Renal pelvis (tissue), 12 donors: Measurements from ENCODE around the gene SLIRP. TPM values are rescaled to one million over a fixed set of nuclear protein-coding genes. Genes with fewer than 3 reads are reported as not detected.
"Not testable (repeated sequence)": the region's sequence is repeated elsewhere in the genome, so short reads cannot be mapped to it uniquely, and the experiment has no call there.

ENCODE experiments used
- DNase-seq: peaks from one replicate; pipeline ENCODE4 v3.0.0-alpha.2; 2013
- long read RNA-seq, 16 experiments: transcript quantifications; one replicate each; lab custom pipeline, GENCODE V29; 2026
- polyA plus RNA-seq, 3 donors: library from polyadenylated mRNA; unstranded; fragments of 120-200 nt; gene quantifications; one replicate each; pipeline ENCODE4 v1.2.1, GENCODE V29; 2013; ENCODE audit not compliant: insufficient read length in 3 of 3

SLIRP gene
- polyA plus RNA-seq = 100 to 1,000 TPM; 102 to 108 (median 102) TPM
- long read RNA-seq, donor 1, transcript SLIRP-209 (4 exons, 408 nt) = major isoform, 136 of 152 reads
- long read RNA-seq, donor 1, partial matches to known transcripts = 0 of 152 reads
- long read RNA-seq, donor 1, other reads (novel, unspliced or antisense) = 6 of 152 reads
- long read RNA-seq, donor 2, transcript SLIRP-209 (4 exons, 408 nt) = major isoform, 156 of 254 reads
- long read RNA-seq, donor 2, partial matches to known transcripts = 65 of 254 reads
- long read RNA-seq, donor 2, other reads (novel, unspliced or antisense) = 22 of 254 reads
- long read RNA-seq, donor 3, transcript SLIRP-201 (4 exons, 394 nt) = minor isoform, 6 of 214 reads
- long read RNA-seq, donor 3, transcript SLIRP-209 (4 exons, 408 nt) = major isoform, 120 of 214 reads
- long read RNA-seq, donor 3, partial matches to known transcripts = 66 of 214 reads
- long read RNA-seq, donor 3, other reads (novel, unspliced or antisense) = 17 of 214 reads
- long read RNA-seq, donor 4, transcript SLIRP-201 (4 exons, 394 nt) = minor isoform, 6 of 216 reads
- long read RNA-seq, donor 4, transcript SLIRP-209 (4 exons, 408 nt) = major isoform, 181 of 216 reads
- long read RNA-seq, donor 4, transcript SLIRP-207 (3 exons, 729 nt) = minor isoform, 8 of 216 reads
- long read RNA-seq, donor 4, partial matches to known transcripts = 5 of 216 reads
- long read RNA-seq, donor 4, other reads (novel, unspliced or antisense) = 5 of 216 reads
- long read RNA-seq, donor 5, transcript SLIRP-209 (4 exons, 408 nt) = major isoform, 112 of 152 reads
- long read RNA-seq, donor 5, partial matches to known transcripts = 31 of 152 reads
- long read RNA-seq, donor 5, other reads (novel, unspliced or antisense) = 0 of 152 reads
- long read RNA-seq, donor 6, transcript SLIRP-209 (4 exons, 408 nt) = major isoform, 111 of 227 reads
- long read RNA-seq, donor 6, partial matches to known transcripts = 95 of 227 reads
- long read RNA-seq, donor 6, other reads (novel, unspliced or antisense) = 14 of 227 reads
- long read RNA-seq, donor 7, transcript SLIRP-209 (4 exons, 408 nt) = major isoform, 182 of 206 reads
- long read RNA-seq, donor 7, partial matches to known transcripts = 12 of 206 reads
- long read RNA-seq, donor 7, other reads (novel, unspliced or antisense) = 0 of 206 reads
- long read RNA-seq, donor 8, transcript SLIRP-209 (4 exons, 408 nt) = major isoform, 60 of 93 reads
- long read RNA-seq, donor 8, partial matches to known transcripts = 26 of 93 reads
- long read RNA-seq, donor 8, other reads (novel, unspliced or antisense) = 0 of 93 reads
- long read RNA-seq, donor 9, transcript SLIRP-209 (4 exons, 408 nt) = major isoform, 158 of 171 reads
- long read RNA-seq, donor 9, partial matches to known transcripts = 0 of 171 reads
- long read RNA-seq, donor 9, other reads (novel, unspliced or antisense) = 0 of 171 reads
- long read RNA-seq, donor 10, transcript SLIRP-209 (4 exons, 408 nt) = major isoform, 122 of 211 reads
- long read RNA-seq, donor 10, transcript SLIRP-207 (3 exons, 729 nt) = minor isoform, 6 of 211 reads
- long read RNA-seq, donor 10, transcript SLIRP-201 (4 exons, 394 nt) = minor isoform, 6 of 211 reads
- long read RNA-seq, donor 10, partial matches to known transcripts = 57 of 211 reads
- long read RNA-seq, donor 10, other reads (novel, unspliced or antisense) = 15 of 211 reads
- long read RNA-seq, donor 11, transcript SLIRP-209 (4 exons, 408 nt) = major isoform, 114 of 127 reads
- long read RNA-seq, donor 11, partial matches to known transcripts = 5 of 127 reads
- long read RNA-seq, donor 11, other reads (novel, unspliced or antisense) = 0 of 127 reads
- long read RNA-seq, donor 12, transcript SLIRP-209 (4 exons, 408 nt) = major isoform, 188 of 209 reads
- long read RNA-seq, donor 12, partial matches to known transcripts = 10 of 209 reads
- long read RNA-seq, donor 12, other reads (novel, unspliced or antisense) = 0 of 209 reads
- long read RNA-seq, donor 13, transcript SLIRP-209 (4 exons, 408 nt) = major isoform, 97 of 162 reads
- long read RNA-seq, donor 13, partial matches to known transcripts = 53 of 162 reads
- long read RNA-seq, donor 13, other reads (novel, unspliced or antisense) = 5 of 162 reads
- long read RNA-seq, donor 14 = 0 reads
- long read RNA-seq, donor 15 = 0 reads
- long read RNA-seq, donor 16, transcript SLIRP-201 (4 exons, 394 nt) = minor isoform, 5 of 185 reads
- long read RNA-seq, donor 16, transcript SLIRP-209 (4 exons, 408 nt) = major isoform, 166 of 185 reads
- long read RNA-seq, donor 16, partial matches to known transcripts = 6 of 185 reads
- long read RNA-seq, donor 16, other reads (novel, unspliced or antisense) = 0 of 185 reads

DNA sequence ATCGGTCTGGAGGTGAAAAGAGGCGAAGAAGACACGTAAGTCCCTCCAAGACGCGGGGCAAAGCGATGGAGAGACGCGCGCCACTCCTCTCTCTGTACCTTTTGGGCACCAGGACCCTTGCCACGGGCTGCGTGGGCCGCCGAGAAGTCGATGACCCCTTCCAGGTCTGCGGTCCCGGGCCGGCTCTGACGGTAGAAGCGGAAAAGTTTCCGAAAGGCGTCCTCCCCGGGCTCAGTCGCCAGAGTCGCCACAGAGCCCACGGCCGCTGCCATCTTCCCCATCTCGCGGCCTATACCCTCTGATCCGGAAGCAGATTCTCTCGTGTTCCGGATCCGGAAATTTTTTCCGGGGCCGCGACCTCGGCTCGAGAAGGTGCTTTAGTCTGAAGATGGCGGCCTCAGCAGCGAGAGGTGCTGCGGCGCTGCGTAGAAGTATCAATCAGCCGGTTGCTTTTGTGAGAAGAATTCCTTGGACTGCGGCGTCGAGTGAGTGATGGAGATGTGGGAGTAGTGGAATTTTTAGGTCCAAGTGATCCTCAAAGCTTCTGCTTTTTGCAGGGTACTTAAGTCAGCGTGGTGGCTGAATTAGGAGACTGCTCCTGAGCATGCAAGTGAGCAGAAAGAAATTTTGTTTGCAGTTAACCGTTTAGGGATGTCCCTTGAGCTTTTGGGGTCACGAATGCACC, at the start of gene SLIRP, which contains the start of gene ALKBH1:
Gene SLIRP, plus strand, starts transcription at position 380 of the 685 bp plus-strand sequence. Its CDS starts 9 bp downstream, at position 389.
Gene ALKBH1, minus strand, starts transcription at position 300 of the 685 bp plus-strand sequence. Its CDS starts 19 bp downstream, at position 281.
- peak; percentile 93 for DNase-seq

DNA sequence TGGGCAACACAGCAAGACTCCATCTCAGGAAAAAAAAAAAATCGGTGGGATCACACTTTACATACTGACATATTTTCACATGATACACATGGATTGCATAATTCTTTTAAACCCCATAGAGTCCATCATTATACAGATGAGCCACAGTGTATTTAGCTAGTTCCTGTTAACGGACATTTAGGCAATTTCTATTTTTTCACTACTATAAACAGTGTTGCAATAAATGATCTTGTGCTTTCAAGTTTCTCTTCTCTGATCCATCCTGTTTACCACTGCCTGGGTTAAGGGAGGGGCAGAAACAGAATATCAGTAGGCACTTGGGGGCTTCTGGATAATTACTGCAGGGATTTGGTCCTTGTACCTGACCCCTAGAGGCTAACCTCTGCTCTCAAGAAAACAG, 48.1 kb upstream of the SLIRP start:
- DNase-seq = no peak

DNA sequence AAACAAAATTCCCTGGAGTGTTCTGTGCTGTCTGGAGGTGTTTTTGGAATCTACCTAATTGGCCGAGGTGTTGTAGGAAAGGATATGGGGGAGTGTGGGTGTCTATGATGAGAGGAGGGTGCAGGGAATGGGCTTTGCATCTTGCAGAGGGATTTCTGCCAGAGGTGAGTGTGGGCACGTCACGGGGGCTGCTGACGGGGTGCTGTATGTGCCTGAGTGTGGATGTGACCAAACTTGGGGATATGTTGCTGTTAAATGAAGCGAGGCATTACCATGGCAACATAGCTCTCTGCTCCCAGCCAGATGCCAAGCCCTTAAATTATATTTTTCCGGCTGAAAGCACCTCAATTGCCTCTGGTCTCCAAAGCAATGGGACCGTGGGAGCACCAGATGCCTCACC, 47.1 kb upstream of the SLIRP start:
- peak; percentile 60 for DNase-seq

DNA sequence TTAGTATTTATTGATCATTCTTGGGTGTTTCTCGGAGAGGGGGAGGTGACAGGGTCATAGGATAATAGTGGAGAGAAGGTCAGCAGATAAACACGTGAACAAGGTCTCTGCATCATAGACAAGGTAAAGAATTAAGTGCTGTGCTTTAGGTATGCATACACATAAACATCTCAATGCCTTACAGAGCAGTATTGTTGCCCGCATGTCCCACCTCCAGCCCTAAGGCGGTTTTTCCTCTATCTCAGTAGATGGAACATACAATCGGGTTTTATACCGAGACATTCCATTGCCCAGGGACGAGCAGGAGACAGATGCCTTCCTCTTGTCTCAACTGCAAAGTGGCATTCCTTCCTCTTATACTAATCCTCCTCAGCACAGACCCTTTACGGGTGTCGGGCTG, 46.3 kb upstream of the SLIRP start:
- not testable (repeated sequence) for DNase-seq

DNA sequence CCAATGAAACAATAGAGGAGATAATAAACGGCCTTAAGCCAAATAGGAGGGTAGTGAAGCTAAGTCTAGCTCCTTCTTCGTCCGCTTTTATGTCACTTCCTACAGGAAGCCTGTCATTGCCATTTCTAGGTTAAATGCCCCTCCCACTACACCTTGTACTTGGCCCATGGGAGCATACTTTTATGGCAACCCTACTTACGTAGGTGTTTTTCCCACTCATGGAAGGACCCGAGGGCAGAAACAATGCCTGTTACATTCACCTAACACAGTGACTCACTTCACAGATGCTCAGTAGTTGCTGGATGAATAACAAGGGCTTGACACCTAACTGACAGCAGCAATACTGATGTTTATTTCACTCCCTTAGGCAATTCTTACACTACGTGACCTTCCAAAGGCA, 44.6 kb upstream of the SLIRP start:
- no peak for DNase-seq

DNA sequence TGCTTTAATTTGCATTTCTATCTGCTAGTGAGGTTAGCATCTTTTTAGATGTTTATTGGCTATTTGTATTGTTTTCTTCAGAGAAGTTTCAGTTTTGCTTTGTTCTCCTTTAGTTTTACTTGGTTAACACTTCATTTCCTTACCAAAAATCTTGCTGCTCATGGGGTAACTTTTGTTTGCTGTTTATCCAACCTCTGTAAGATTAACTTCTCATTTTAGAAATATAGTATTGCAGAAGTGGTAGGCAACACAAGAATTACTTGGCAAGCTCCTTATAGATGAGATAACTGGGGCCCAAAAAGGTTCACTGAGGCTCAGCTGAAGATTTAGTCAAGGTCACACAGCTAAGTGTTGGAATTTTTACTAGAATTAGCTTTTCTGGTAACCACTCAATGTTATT, 40.6 kb upstream of the SLIRP start:
- DNase-seq = no peak

DNA sequence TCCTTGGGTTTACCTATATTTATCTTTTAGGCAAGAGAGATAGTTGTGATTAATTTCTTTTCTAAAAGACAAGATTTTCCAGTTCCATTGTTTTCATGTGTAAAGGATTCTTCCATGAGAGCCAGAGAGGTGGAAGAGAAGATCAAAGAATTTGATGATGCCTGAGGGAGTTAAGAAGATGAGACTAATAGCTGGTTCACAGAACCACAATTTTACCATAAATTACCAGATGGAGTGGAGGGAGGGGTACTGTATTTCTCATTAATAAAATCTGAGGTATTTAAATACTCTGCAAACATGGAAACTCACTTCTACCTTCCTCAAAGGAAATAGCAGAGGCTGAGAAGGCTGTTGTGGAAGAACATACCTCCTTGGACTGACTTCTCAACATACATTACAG, 34.7 kb upstream of the SLIRP start:
- DNase-seq = no peak

DNA sequence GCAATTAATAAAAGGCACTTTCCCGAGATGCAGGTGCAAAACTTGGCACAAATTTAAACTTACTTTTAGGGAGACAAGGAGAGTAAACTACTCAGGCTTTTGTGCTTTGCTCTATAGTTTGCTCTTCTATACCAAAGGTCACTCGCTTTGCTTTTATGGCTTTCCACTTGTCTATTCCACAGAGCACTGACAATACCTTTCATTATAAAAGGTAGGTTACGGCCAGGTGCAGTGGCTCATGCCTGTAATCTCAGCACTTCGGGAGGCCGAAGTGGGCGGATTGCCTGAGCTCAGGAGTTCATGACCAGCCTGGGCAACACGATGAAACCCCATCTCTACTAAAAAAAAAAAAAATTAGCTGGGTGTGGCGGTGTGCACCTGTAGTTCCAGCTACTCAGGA, 33.0 kb upstream of the SLIRP start:
- no peak for DNase-seq

DNA sequence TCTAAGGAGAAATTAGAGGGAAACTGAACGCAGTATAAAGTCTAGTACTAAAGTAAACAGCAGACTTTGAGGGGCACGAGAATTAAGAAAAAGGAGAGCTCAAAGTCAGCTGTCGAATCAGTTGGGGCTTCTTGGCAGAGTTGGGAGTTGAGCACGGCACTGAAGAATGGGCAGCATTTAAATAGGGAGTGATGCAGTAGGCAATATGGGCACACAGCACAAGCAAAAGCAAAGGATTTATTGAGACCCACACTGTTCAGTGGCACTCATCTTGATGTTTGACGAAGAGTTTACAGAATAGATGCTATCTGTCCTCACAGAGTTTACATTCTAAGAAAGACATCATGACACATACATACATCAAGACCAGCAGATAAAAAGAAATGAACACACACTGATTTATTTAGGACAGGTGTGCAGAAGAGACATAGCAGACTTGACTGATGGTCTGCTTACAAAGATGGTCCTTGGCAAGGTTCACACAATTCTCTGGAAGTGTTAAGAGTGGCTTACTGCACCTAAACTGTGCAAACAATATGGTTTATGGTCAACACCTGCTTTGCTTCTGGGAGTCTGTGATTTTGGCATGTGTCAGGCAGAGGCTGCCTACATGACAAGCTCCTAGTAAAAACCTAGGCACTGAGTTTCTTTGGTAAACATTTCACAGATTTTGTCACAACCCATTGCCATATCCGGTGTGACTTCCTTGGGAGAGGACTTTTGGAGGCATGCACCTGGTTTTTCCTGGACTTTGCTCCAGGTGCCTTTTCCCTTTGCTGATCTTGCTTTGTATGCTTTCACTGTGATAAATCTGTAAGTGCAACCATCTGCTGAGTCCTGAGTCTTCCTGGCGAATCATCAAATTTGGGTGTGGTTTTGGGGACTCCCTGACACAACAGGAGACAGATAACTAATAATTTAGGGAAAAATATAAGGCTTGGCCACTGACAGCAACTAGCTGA, 26.4 kb upstream of the SLIRP start:
- DNase-seq = no peak

DNA sequence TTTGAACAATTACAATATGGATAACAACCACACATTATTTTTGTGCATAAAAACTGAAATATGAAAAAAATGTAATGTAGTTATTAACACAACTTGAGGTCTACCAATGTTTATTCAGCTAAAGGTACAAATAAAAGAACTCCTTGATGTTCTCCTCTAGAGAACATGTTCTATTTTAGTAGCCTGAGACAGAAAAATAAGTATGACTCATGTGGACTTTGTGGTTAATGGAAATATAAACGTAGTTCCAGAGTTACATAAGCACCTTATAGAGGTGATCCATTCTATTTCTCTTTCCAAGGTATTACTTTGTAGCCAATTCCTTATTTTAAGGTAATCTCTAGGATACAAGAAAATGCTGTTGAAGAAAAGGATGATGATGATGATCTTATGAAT, 25.7 kb upstream of the SLIRP start:
- DNase-seq = no peak

DNA sequence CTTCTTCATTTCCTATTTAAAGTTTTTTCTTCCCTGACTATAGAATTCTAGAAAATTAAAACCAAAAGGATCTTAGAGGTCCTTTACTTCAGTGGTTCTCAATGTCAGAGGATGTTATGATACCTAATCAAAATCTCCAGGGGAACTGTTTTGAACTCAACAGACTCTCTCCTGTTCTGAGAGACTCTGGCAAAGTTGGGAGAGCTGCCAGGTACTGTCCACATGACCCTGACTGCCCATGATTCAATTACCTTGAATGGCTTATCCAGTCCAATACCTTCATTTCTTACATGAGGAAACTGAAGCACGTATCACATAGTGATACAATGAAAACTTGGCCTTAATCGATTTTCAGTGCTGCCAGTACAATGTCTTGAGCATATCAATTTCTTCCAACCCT, 16.6 kb upstream of the SLIRP start:
- DNase-seq = no peak

DNA sequence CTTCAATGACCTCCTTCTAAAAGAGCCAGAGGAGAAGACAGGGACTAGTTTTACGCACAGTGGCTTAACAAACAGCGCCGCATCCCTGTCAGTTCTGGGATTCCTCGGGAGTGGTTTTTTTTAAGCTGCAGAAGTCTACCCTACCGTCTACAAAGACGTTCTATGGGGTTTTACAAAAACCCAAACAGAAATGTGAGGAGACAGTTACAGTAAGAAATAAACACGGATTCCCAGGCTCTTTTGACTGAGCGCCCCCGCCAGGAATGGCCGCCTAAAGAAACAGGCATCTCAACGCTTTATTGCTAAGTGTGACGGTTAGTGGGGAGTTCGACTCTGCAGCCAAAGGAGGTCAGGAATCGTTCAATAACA, 564 bp upstream of the SLIRP start:
- peak; percentile 24 for DNase-seq

DNA sequence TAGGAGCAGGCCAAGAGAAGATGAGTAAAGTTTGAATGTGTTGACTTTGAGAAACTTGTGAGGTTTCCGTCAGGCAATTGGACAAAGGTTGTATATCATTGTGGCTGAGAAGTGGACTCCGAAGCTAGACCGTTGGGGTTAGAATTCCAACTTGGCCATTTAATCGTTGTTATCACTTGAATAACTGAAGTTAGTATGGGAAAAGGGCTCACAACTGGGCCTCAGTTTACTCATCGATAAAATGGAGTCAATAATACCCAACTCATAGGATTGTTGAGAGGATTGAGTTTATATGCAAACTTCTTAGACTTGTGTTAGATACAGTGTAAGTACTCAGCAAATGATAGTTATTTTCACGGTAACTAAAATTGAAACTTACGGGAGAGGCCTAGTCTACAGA, 846 bp downstream of the SLIRP start:
- DNase-seq = no peak

DNA sequence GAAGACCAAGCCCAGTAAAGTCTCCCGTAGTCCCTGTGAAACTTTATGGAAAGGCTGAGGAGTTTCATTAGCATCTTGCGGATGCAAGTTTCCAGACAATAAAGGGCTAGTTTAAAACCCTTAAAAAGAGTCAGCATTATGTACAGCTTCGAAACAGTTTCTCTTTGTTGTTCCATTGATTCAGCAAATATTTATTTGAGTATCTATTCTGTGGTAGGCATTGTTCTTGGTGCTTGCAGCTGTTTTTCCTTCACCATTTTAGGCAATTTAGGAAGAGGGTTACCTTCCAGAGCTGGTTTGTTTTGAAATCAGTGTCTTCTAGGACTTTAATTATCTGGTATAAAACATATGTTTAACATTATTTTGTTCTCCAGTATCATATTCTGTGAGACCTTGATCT, 1.5 kb downstream of the SLIRP start:
- no peak for DNase-seq

DNA sequence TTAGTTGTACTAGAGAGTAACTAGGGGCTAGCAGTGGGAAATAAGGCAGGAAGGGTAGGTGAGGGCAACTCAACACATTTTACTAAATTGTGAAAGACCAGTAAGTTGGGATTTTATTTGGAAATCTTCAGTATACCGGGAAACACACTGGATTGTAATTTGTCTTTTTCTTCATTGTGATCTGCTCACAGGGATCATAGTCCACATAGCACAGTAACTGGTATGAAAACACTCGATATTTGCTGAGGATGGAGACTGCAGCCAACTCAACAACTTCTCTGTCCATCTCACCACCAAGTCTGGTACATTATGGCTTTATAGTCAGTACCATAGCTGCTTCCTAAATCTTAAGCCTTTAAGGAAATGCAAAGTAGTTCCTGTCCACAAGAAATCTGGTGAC, 2.5 kb downstream of the SLIRP start:
- no peak for DNase-seq

DNA sequence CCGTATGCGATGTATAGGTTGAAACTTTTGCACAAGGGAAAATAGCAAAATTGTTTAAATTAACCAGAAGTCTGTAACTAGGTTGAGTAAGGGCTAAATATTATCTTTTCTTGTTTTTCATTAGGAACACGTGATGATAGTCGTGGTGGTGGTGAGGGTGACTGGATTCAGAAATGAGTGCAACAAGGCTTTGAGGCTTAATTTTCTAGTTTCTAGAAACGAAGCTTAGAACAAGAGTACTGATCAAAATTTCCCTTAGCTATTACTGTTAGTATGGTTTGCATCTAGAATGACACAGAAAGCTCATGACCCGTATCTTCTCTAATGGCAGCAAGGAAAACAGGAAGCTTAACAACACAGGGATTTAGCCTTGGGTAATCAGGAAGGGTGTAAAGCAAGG, 7.0 kb downstream of the SLIRP start:
- DNase-seq = no peak

DNA sequence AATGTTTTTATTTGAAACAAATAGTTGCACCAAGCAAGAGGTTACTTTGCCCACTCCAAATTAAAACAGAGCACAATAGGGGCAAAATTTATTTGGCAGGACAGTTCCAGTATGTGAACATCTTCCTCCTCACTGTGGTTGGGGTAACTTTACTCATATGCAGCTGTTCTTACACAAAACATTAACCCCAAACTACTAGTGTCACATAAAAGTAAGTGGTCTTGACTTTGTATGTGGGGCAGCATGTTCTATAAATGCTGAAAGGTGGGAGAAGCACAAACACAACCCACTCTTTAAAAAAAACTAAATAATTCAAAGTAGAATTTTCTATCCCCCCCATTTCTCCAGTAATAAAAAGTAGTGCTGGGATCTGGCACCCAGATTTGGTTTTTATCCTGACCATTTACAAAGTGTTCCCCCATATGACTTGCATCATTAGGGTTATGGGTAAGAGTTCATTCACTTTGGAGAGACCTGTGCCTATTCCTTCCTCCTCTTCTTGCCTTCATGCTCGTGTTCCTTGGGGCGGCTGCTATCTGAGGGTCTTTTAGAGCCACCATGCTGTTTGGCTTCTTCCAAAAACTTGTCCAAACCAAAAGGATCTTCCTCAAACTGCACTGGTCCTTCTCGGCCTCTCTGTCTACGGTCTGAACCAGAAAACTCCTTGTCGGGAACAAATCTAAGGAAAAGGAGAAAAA, 9.9 kb downstream of the SLIRP start:
- DNase-seq = no peak
